ENCODE results near the gene PANK3. TPM values are rescaled to one million over a fixed set of nuclear protein-coding genes. Genes with fewer than 3 reads are reported as not detected.

The PANK3 gene
- total RNA-seq: 10 to 100 TPM; 44.9 to 45.1 TPM

- no peaks in the 10 kb centered on the region for H3K27me3 Mint-ChIP-seq (ENCODE audit: low read depth)
Observed at GRCh38 chr5:168578538-168579487, at the start of gene PANK3. Gene PANK3 (minus strand): TSS chr5:168579368. CDS start chr5:168579283, 85 bp downstream.

GRCh38 chr5:168624850-168625364 lies 45.7 kb upstream of the PANK3 start:
- Mint-ChIP-seq H3K27me3 (ENCODE audit: low read depth) (peaks cover 8% of the 10 kb centered on the region), H3K4me1 (ENCODE audit: low read depth) (no peaks in the 10 kb centered on the region), H3K9me3 (no peaks in the 10 kb centered on the region), H3K4me3 (no peak overlapping the region), H3K27ac (no peak overlapping the region), H3K36me3 (ENCODE audit: low read depth) (no peaks in the 10 kb centered on the region)
- intact Hi-C loops (cut with micrococcal nuclease): no loop called here
- DNase-seq: no peak
- CTCF ChIA-PET: no interaction called here

More at GRCh38 chr5:168578538-168579487, at the start of gene PANK3:
- H3K4me1 Mint-ChIP-seq (ENCODE audit: low read depth): peaks cover 31% of the 10 kb centered on the region
- intact Hi-C loops (cut with micrococcal nuclease): loop anchor here (1.0 to 5.0 kb wide), 13 partner anchors 29 to 1228 kb away; partner anchors contain the start of genes FBLL1, RARS1, SPDL1 and WWC1
- H3K4me3 Mint-ChIP-seq: peak within 1 kb of the TSS; percentile 89
- peak within 1 kb of the TSS; percentile 97 for H3K27ac Mint-ChIP-seq
- no peak for DNase-seq
- peaks cover 14% of the 10 kb centered on the region for H3K36me3 Mint-ChIP-seq (ENCODE audit: low read depth)
- CTCF ChIA-PET: no interaction called here
- no peaks in the 10 kb centered on the region for H3K9me3 Mint-ChIP-seq

DNA sequence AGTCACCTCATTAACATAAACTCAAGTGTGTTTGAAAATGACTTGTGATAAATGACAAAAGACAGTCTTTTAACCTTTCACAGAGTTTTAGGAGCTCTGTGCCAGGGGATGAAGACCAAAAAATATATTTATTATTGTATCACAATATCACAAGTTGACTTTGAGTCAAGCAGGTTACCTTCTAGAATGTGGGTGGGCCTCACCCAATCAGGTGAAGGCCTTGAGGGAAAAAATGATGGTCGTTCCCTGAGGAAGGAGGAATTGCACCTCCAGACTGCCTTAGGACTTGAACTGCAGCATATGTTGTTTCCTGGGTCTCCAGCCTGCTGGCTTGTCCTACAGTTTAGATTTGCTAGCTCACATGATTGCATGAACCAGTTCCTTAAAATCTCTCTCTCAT lies 41.6 kb upstream of the PANK3 start:
- Mint-ChIP-seq H3K27ac (no peak overlapping the region), H3K27me3 (ENCODE audit: low read depth) (no peaks in the 10 kb centered on the region), H3K4me1 (ENCODE audit: low read depth) (no peaks in the 10 kb centered on the region), H3K36me3 (ENCODE audit: low read depth) (no peaks in the 10 kb centered on the region), H3K4me3 (no peak overlapping the region), H3K9me3 (no peaks in the 10 kb centered on the region)
- intact Hi-C loops (cut with micrococcal nuclease): no loop called here
- no peak for DNase-seq
- CTCF ChIA-PET: interaction anchor here (1.3 kb wide), 1 partner anchor 323 kb away, joined by 3 read pairs; no protein-coding TSS in a partner anchor

DNA sequence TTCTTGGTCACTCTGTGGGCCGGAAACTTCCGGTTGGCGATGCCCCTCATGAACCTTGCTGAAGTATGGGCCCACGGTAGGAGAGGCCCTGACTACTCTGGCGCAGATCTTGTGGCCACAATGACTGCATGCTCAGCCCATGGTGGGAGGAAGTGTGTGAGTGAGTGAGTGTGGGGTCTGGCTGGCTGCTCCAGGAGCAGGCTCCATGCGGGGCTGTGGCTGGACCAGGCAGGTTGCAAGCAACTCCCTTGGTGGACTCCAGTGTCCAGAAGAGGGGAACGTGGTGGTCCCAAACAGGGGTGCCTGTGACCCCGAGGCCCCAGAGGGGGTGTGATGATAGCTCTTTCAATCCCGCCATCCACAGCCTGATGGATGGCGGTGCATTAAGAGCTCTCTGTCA lies 35.5 kb upstream of the PANK3 start:
- Mint-ChIP-seq H3K36me3 (ENCODE audit: low read depth) (no peaks in the 10 kb centered on the region), H3K9me3 (peaks cover 3% of the 10 kb centered on the region), H3K27me3 (ENCODE audit: low read depth) (no peaks in the 10 kb centered on the region), H3K4me1 (ENCODE audit: low read depth) (peaks cover 10% of the 10 kb centered on the region), H3K4me3 (no peak overlapping the region), H3K27ac (no peak overlapping the region)
- intact Hi-C loops (cut with micrococcal nuclease): no loop called here
- CTCF ChIA-PET: no interaction called here
- DNase-seq: no peak

- Mint-ChIP-seq H3K4me1 (ENCODE audit: low read depth) (peaks cover 10% of the 10 kb centered on the region), H3K4me3 (no peak overlapping the region), H3K9me3 (peaks cover 3% of the 10 kb centered on the region), H3K27me3 (ENCODE audit: low read depth) (no peaks in the 10 kb centered on the region), H3K36me3 (ENCODE audit: low read depth) (no peaks in the 10 kb centered on the region), H3K27ac (no peak overlapping the region)
- no peak for DNase-seq
- CTCF ChIA-PET: no interaction called here
- intact Hi-C loops (cut with micrococcal nuclease): loop anchor here (1.0 kb wide), 1 partner anchor 35 kb away; the partner anchor contains the start of gene PANK3
Observed at GRCh38 chr5:168613996-168614395, 34.8 kb upstream of the PANK3 start.

DNA sequence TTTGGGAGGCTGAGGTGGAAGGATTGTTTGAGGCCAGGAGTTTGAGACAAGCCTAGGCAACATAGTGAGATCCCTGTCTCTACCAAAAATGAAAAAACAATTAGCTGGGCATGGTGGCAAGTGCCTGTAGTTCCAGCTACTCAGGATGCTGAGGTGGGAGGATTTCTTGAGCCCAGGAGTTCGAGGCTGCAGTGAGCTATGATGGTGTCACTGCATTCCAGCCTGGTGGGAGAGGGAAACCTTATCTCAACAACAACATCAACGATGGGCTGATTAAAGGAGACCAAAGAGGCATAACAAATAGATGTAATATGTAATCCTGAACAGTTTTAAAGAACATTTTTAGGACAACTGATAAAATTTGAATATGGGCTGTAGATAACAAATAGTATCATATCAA lies 34.2 kb upstream of the PANK3 start:
- peak overlapping the region; percentile 17 for H3K4me3 Mint-ChIP-seq
- no peak for DNase-seq
- H3K9me3 Mint-ChIP-seq: peaks cover 3% of the 10 kb centered on the region
- CTCF ChIA-PET: interaction anchor here (0.6 kb wide), 1 partner anchor 67 kb away, joined by 3 read pairs; no protein-coding TSS in a partner anchor
- H3K27ac Mint-ChIP-seq: peak overlapping the region; percentile 42
- H3K36me3 Mint-ChIP-seq (ENCODE audit: low read depth): no peaks in the 10 kb centered on the region
- peaks cover 12% of the 10 kb centered on the region for H3K4me1 Mint-ChIP-seq (ENCODE audit: low read depth)
- intact Hi-C loops (cut with micrococcal nuclease): loop anchor here (1.0 kb wide), 1 partner anchor 34 kb away; the partner anchor contains the start of gene PANK3
- no peaks in the 10 kb centered on the region for H3K27me3 Mint-ChIP-seq (ENCODE audit: low read depth)

- Mint-ChIP-seq H3K4me3 (peak overlapping the region; percentile 17), H3K9me3 (peaks cover 3% of the 10 kb centered on the region), H3K4me1 (ENCODE audit: low read depth) (peaks cover 16% of the 10 kb centered on the region), H3K27me3 (ENCODE audit: low read depth) (no peaks in the 10 kb centered on the region), H3K27ac (peak overlapping the region; percentile 42), H3K36me3 (ENCODE audit: low read depth) (no peaks in the 10 kb centered on the region)
- intact Hi-C loops (cut with micrococcal nuclease): loop anchor here (1.0 kb wide), 1 partner anchor 34 kb away; the partner anchor contains the start of gene PANK3
- CTCF ChIA-PET: interaction anchor here (0.6 to 0.7 kb wide), 2 partner anchors 68 to 873 kb away, joined by 3 to 4 read pairs; no protein-coding TSS in a partner anchor
- peak; percentile 15 for DNase-seq
Observed at GRCh38 chr5:168612996-168613395, 33.8 kb upstream of the PANK3 start.

GRCh38 chr5:168612123-168612522 lies 33.0 kb upstream of the PANK3 start:
- H3K4me3 Mint-ChIP-seq: no peak overlapping the region
- CTCF ChIA-PET: interaction anchor here (0.7 kb wide), 1 partner anchor 873 kb away, joined by 4 read pairs; no protein-coding TSS in a partner anchor
- peaks cover 18% of the 10 kb centered on the region for H3K4me1 Mint-ChIP-seq (ENCODE audit: low read depth)
- no peak for DNase-seq
- H3K27me3 Mint-ChIP-seq (ENCODE audit: low read depth): no peaks in the 10 kb centered on the region
- H3K27ac Mint-ChIP-seq: no peak overlapping the region
- H3K36me3 Mint-ChIP-seq (ENCODE audit: low read depth): no peaks in the 10 kb centered on the region
- intact Hi-C loops (cut with micrococcal nuclease): no loop called here
- peaks cover 3% of the 10 kb centered on the region for H3K9me3 Mint-ChIP-seq

DNA sequence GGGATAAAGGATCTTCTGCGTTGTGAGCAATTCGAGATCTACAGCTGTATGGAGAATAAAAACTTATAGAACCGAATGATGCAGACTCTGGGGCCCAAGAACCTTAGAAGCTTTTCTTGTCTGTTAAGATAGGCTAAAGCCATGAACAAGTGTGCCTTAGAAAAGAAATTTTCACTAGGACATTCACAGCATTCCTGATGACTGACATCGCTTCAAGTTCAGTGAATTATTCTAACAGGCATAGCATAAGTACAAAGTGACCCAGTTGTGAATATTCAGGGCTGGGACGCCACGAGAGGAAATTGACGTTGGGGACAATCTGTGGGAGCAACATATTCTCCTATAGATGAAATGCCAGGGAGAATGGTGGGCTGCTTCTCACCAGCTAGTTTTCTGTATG lies 32.0 kb upstream of the PANK3 start:
- H3K27me3 Mint-ChIP-seq (ENCODE audit: low read depth): no peaks in the 10 kb centered on the region
- no peak overlapping the region for H3K27ac Mint-ChIP-seq
- CTCF ChIA-PET: interaction anchor here (0.7 kb wide), 1 partner anchor 690 kb away, joined by 3 read pairs; the partner anchor contains the start of gene SLIT3
- peaks cover 3% of the 10 kb centered on the region for H3K9me3 Mint-ChIP-seq
- no peak for DNase-seq
- H3K4me1 Mint-ChIP-seq (ENCODE audit: low read depth): peaks cover 18% of the 10 kb centered on the region
- intact Hi-C loops (cut with micrococcal nuclease): no loop called here
- H3K36me3 Mint-ChIP-seq (ENCODE audit: low read depth): no peaks in the 10 kb centered on the region
- no peak overlapping the region for H3K4me3 Mint-ChIP-seq

DNA sequence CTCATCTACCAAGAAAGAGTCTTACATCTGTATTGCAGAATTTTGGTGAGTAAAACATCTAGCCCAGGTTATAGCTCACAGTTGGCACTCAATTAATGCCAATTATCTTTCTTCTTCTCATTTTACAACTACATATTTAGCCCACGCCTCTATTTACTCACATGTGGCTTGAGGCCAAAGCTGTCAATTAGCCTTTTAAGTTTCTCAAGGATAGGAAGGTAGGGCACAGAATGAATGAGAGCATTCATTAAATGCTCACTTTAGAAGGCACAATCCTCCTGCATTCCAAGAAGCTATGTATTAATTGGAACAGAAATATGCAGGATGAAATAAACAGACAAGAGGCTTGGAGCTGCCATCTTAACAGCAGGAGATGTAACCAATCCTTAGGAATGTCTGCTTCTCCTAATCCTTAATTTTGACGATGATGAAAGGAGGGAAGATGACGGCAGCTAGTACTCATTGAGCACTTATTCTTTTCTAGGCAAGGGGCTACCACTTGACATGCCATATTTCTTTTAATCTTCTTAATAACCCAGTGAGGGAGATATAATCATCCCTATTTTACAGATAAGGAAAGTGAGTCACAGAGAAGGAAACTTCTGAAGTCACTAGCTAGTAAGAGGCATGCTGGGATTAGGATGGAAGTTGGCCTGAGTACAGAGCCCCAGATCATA lies 30.8 kb upstream of the PANK3 start:
- H3K9me3 Mint-ChIP-seq: no peaks in the 10 kb centered on the region
- H3K27ac Mint-ChIP-seq: no peak overlapping the region
- no peaks in the 10 kb centered on the region for H3K27me3 Mint-ChIP-seq (ENCODE audit: low read depth)
- CTCF ChIA-PET: no interaction called here
- H3K4me3 Mint-ChIP-seq: no peak overlapping the region
- intact Hi-C loops (cut with micrococcal nuclease): no loop called here
- H3K4me1 Mint-ChIP-seq (ENCODE audit: low read depth): peaks cover 18% of the 10 kb centered on the region
- no peak for DNase-seq
- H3K36me3 Mint-ChIP-seq (ENCODE audit: low read depth): no peaks in the 10 kb centered on the region

DNA sequence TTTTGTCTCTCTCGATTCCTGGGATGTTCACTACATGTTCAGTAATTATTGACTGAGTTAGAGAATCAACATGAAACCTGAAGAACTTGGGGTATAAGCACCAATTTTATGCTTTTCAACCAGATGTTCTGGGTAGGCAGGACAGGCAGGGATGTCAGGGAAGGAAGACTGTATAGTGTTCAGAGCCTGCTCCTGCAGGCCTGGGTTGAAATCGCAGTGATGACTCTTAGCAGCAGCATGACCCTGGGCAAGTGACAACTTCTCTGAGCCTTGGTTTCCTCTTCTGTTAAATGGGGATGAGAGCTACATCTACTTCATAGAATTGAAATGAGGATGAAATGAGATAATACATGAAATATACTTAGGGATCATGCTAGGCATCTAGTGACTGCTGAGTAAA lies 29.7 kb upstream of the PANK3 start:
- H3K4me1 Mint-ChIP-seq (ENCODE audit: low read depth): peaks cover 18% of the 10 kb centered on the region
- H3K27ac Mint-ChIP-seq: no peak overlapping the region
- intact Hi-C loops (cut with micrococcal nuclease): loop anchor here (1.0 kb wide), 1 partner anchor 30 kb away; the partner anchor contains the start of gene PANK3

DNA sequence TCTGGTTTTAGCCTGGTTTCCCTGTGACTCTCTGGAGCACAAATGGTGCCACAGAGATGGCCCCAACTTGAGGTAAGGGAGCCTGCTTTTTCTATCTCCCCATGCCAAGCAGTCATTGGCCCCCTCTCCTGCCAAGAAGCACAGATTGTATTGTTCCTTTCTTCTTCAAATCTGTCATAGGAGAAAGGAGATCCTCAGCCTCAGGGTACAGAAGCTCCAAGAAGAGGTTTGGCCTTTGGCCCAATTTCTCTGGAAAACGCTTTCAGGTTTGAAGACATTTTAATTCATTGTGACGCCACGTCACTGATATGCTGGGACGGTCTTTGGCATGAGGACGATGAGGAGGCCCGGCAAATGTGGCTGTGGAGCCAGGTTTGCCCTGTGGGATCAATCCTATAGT lies 29.2 kb upstream of the PANK3 start:
- no peak overlapping the region for H3K4me3 Mint-ChIP-seq
- DNase-seq: no peak
- CTCF ChIA-PET: no interaction called here

More for the DNA sequence above, 29.7 kb upstream of the PANK3 start:
- Mint-ChIP-seq H3K4me3 (no peak overlapping the region), H3K27me3 (ENCODE audit: low read depth) (no peaks in the 10 kb centered on the region), H3K36me3 (ENCODE audit: low read depth) (no peaks in the 10 kb centered on the region), H3K9me3 (no peaks in the 10 kb centered on the region)
- CTCF ChIA-PET: no interaction called here
- DNase-seq: no peak

More for the DNA sequence above, 29.2 kb upstream of the PANK3 start:
- intact Hi-C loops (cut with micrococcal nuclease): loop anchor here (1.0 kb wide), 1 partner anchor 29 kb away; the partner anchor contains the start of gene PANK3
- Mint-ChIP-seq H3K9me3 (no peaks in the 10 kb centered on the region), H3K4me1 (ENCODE audit: low read depth) (peaks cover 16% of the 10 kb centered on the region), H3K27ac (no peak overlapping the region), H3K27me3 (ENCODE audit: low read depth) (no peaks in the 10 kb centered on the region), H3K36me3 (ENCODE audit: low read depth) (no peaks in the 10 kb centered on the region)
